Measurements from ENCODE around the gene RASIP1. TPM values are rescaled to one million over a fixed set of nuclear protein-coding genes. Genes with fewer than 3 reads are reported as not detected.
A peak's percentile ranks its signal among the peaks of the same experiment; 100 is the strongest.

Gene RASIP1
- polyA plus RNA-seq, 6 donors from 2014 or later: 0.48 TPM; not detected in 5

DNA sequence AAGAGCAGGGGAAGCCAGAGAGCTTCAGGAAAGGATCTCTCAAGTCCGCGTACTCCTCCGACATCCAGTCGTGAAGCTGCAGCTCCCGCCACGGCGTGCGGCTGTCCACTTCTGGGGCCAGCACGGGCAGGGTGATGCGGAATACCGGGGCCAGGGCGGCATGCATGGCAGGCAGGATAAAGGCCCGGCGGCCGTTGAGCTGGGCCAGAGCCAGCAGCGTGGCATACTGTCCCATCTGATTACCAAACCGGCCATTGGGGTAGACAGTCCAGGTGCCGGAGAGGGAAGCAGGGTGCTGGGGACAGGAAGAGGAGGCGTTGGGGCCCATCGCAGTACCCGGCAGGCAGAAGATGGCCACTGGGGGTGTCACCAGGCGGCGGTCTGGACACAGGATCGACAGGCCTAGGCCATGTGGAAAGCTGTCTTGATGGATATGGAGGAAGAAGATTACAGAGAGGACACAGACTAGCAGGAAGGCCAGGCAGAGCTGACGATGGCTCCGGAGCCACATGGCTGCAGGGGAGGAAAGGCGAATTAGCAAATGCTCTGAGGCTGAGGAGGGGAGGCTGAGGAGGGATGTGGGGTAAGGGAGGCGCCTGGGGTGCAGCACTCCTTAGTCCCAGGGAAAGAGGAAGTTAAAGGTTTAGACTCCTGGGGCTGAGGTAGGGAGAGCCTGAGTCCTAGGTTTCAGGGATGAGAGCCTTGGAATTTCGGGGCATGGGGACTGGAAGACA lies 10.5 kb upstream of the RASIP1 start:
- Mint-ChIP-seq H3K9me3 (peaks cover 0 to 4% (median 0%) of the 10 kb centered on the region in 7 donors), H3K27me3 (peaks cover 38 to 84% (median 59%) of the 10 kb centered on the region in 3 donors), H3K36me3 (peaks cover 0 to 6% of the 10 kb centered on the region in 2 donors), H3K27ac (no peak overlapping the region), H3K4me3 (peak overlapping the region in 7 of 8 donors; percentile 0 to 82 (median 46)), H3K4me1 (peaks cover 21 to 31% (median 30%) of the 10 kb centered on the region in 3 donors)
- DNase-seq: no peak
- no peak for ATAC-seq (ENCODE audit: low read depth in 2 of 2)

DNA sequence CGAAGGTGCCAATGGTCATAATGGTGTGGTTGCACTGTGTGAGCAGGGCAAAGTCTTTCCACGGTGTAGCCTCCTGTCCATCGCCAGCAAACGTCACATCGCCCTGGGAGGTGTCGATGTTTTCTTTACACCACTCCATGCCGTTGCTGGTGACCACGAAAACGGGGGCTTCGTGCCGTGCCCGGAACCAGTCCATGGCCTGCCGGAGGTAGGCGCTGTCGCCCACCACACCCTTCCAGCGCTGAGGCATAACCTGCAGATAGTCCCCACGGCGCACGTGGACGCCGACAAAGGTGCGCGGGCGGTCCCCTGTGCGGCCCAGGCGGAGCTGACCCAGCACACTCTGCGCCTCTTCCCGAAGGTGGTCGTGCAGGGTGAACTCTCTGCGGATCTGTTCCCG lies 9.9 kb upstream of the RASIP1 start:
- H3K27me3 Mint-ChIP-seq: peaks cover 44 to 84% (median 63%) of the 10 kb centered on the region in 3 donors

DNA sequence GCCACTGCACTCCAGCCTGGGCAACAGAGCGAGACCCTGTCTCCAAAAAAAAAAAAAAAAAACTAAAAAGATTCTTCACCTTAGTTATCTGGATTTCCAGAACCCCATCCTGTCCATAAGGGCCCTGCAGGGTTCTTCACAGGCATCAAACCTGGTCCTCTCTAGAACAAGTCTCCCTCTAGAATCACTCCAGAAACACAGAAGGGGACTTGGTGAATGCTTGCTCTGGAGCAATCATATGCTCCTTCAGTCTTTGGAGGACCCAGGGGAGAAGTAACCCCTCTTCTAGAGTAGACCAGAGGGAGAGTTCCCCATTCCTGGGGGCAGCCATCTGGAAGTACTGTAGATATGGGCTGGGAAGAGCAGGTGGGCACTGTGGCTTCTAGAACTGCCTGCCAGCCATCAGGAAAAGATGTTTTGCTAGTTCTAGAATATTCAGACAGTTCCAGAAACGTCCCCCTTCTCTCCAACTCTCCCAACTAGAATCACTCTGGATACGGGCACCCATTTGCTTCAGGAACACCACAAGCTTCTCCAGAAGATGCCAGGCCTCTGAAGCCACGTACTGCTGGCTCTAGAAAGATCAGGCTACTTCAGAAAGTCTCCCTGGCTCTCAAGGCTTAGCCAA lies 9.3 kb upstream of the RASIP1 start:
- H3K9me3 Mint-ChIP-seq: peaks cover 0 to 5% (median 0%) of the 10 kb centered on the region in 7 donors
- H3K4me3 Mint-ChIP-seq: peak overlapping the region in 3 of 8 donors; percentile 3 to 40 (median 37)
- ATAC-seq (ENCODE audit: low read depth in 2 of 2): no peak
- H3K27me3 Mint-ChIP-seq: peaks cover 50 to 84% (median 60%) of the 10 kb centered on the region in 3 donors
- H3K4me1 Mint-ChIP-seq: peaks cover 24 to 35% (median 30%) of the 10 kb centered on the region in 3 donors
- peaks cover 0 to 8% of the 10 kb centered on the region in 2 donors for H3K36me3 Mint-ChIP-seq
- no peak overlapping the region for H3K27ac Mint-ChIP-seq
- no peak for DNase-seq

More for the DNA sequence above, 9.9 kb upstream of the RASIP1 start:
- Mint-ChIP-seq H3K4me1 (peaks cover 24 to 35% (median 30%) of the 10 kb centered on the region in 3 donors), H3K36me3 (peaks cover 0 to 8% of the 10 kb centered on the region in 2 donors), H3K9me3 (peaks cover 0 to 4% (median 0%) of the 10 kb centered on the region in 7 donors), H3K4me3 (peak overlapping the region in 2 of 8 donors; percentile 3 to 46), H3K27ac (no peak overlapping the region)
- DNase-seq (no peak), ATAC-seq (ENCODE audit: low read depth in 2 of 2) (no peak)

DNA sequence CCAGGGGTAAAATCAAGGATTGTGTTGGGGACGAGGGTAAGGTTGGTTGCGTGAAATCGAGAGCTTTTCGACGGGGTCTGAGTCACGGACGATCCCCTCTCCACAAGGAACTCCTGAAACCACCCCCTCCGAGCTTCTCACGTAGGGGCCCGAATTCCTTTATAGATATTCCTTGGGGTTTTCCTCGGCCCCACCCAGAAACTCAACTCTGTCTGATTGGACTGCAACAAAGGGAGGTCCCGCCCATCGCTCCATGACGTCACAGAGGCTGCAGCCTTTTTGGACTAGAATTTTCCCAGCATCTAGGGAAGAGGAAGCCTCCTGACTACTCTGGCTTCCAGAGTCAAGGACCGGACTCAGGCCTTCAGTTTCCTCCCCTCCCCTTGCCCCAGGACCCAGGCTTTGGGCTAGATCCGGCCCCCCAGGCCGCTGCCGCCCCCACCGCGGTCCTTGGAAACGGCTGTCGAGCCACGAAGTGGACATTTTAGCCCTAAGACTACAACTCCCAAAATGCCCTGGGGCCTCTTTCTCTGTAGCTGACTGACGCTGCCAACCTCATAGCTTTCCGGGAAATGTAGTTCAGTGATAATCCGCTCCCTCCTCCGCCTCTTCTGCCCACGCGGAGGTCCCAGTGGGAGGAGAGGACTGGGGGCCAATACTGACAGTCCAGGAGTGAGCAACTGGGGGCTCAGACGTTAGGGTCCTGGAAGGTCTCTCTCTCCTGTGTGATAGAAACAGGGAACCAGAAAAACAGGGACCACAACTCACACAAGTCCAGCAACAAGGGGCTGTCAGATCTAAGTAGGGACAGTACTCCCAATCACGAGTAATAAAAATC lies 6.5 kb upstream of the RASIP1 start, which contains the start of gene IZUMO1:
Gene IZUMO1 (minus strand): TSS at position 172 of the 838 bp plus-strand sequence. CDS start 1,050 bp downstream, outside the sequence.
- Mint-ChIP-seq H3K4me1 (peaks cover 13 to 23% (median 14%) of the 10 kb centered on the region in 3 donors), H3K27ac (peak within 1 kb of the TSS in 1 of 6 donors; percentile 22), H3K9me3 (peaks cover 0 to 5% (median 0%) of the 10 kb centered on the region in 7 donors), H3K27me3 (peaks cover 42 to 79% (median 47%) of the 10 kb centered on the region in 3 donors), H3K36me3 (peaks cover 0 to 8% of the 10 kb centered on the region in 2 donors), H3K4me3 (peak within 1 kb of the TSS in 5 of 8 donors; percentile 20 to 75 (median 41))
- peak; percentile 77 to 78 for ATAC-seq (ENCODE audit: low read depth in 2 of 2)
- DNase-seq: peak; percentile 37

DNA sequence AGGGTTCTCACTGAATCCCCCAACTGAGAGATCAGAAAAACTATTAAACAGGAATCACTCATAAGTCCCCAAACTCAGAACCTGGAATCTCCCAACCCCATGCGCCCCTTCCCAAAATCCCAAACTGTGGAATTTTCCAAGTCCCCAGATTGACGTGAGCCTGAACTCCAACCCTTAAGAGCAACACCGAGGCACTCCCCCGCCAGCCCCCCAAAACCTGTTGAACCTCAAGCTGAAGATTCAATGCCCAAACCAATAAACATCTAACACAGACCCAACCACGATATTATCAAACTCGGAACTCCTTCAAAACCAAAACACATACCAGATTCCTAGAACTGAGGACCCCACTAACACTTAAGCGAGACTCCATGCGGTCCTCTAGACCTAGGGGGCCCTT lies 5.7 kb upstream of the RASIP1 start:
- H3K36me3 Mint-ChIP-seq: peaks cover 0 to 8% of the 10 kb centered on the region in 2 donors
- peaks cover 0 to 5% (median 3%) of the 10 kb centered on the region in 7 donors for H3K9me3 Mint-ChIP-seq
- DNase-seq (no peak), ATAC-seq (ENCODE audit: low read depth in 2 of 2) (no peak)
- H3K4me3 Mint-ChIP-seq: peak overlapping the region in 2 of 8 donors; percentile 22 to 36
- peaks cover 14 to 23% (median 18%) of the 10 kb centered on the region in 3 donors for H3K4me1 Mint-ChIP-seq
- peak overlapping the region in 1 of 6 donors; percentile 22 for H3K27ac Mint-ChIP-seq
- peaks cover 40 to 79% (median 42%) of the 10 kb centered on the region in 3 donors for H3K27me3 Mint-ChIP-seq

DNA sequence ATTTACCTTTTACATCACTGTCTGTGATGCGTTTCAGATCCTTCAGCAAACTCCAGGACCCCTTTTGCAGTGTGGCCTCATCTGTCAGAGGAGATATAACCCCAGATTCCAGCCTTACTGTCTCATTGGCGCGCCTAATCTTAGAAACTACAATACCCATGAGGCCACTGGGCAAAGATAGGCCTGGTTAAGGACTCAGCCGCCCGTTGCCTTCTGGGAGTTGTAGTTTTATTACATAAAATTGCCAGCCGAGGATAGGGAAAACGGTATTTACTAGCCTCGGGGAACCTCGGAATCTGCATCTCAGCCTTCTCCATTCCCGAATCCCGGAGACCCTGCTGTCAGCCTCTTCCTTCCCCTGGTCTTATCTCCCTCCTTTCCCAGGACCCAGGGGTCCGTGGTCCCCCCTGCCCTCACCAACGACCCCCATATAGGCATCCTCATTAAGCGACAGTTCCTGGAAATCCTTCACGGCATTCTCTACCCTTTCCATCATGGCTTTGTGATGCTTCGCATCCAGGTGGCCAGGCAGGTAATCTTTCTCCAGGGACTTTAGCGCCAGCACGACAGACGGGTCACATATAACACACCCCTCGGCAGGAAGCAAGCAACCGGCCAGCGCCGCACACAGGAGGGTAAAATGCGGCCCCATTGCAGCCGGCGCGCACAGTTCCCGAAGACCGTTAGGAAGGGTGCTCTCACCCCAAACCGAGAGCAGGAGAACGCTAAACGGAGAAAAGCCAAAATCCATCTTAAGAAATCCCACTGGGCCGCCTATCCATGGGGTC lies 5.0 kb upstream of the RASIP1 start:
- peaks cover 0 to 8% of the 10 kb centered on the region in 2 donors for H3K36me3 Mint-ChIP-seq
- no peak overlapping the region for H3K27ac Mint-ChIP-seq
- peaks cover 34 to 78% (median 41%) of the 10 kb centered on the region in 3 donors for H3K27me3 Mint-ChIP-seq
- peaks cover 11 to 25% (median 16%) of the 10 kb centered on the region in 3 donors for H3K4me1 Mint-ChIP-seq
- DNase-seq (peak; percentile 40), ATAC-seq (ENCODE audit: low read depth in 2 of 2) (peak; percentile 74 to 76)
- H3K4me3 Mint-ChIP-seq: peak overlapping the region in 1 of 8 donors; percentile 30
- peaks cover 0 to 5% (median 3%) of the 10 kb centered on the region in 7 donors for H3K9me3 Mint-ChIP-seq

DNA sequence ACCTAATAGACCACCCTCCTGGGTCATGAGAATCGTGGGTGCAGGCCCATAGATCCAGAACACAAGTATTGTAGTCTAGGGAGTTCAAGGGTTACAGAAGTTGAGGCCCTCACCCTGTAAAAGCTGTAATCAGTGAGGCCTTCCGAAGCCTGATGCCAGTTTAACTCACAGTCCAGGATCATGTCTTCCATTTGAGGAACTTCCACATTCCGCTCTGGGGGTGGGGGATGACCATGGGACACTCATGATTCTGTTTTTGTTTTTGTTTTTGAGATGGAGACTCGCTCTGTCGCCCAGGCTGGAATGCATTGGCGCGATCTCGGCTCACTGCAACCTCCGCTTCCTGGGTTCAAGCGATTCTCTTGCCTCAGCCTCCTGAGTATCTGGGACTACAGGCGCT lies 1.7 kb upstream of the RASIP1 start:
- Mint-ChIP-seq H3K36me3 (peaks cover 0 to 8% of the 10 kb centered on the region in 2 donors), H3K4me1 (peaks cover 15 to 35% (median 18%) of the 10 kb centered on the region in 3 donors), H3K4me3 (peak overlapping the region in 2 of 8 donors; percentile 15 to 78), H3K9me3 (peaks cover 0 to 5% (median 4%) of the 10 kb centered on the region in 7 donors), H3K27me3 (peaks cover 26 to 63% (median 30%) of the 10 kb centered on the region in 3 donors), H3K27ac (no peak overlapping the region)
- no peak for DNase-seq
- ATAC-seq (ENCODE audit: low read depth in 2 of 2): no peak

DNA sequence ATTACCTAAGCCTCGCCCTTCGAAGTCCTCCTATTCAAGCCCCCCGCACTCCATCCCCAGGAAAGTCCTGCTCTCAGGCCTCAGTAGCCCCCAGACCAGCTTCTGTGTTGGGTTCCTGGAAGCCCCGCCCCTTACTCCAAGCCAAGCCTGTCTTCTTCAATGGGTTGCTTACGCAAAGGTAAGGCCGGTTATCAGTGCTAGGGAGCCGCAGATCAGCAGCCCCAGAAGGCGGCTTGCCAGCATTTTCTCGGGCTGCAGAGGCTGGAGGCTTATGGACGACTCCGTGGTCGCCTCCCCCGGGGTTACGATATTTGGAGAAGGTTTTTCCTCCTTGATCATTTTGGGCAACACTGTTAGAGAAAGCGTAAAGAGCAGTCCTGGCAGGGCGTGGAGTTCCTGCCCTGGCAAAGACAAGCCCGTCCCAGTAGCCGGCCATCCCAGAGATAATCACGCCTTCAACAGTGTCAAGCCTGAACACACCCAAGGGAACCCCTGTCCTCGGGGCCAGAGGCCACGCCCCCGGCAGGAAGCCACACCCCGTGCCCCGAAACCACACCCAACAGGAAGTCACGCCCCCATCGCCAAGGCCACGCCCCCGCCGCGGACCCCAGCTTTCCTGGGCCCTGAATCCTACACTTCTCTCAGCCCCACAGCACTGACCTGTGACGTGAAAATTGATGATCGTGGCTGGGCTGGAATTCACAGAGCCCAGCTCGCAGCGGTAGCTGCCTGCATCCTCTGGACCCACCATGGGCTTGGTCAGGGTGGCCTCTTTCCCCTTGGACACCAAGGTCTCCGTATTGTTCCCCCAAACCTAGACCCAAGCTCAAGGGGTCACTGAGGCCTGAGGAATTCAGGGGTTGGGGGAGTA lies 954 bp upstream of the RASIP1 start:
- no peak for DNase-seq
- peak overlapping the region in 5 of 8 donors; percentile 12 to 78 (median 54) for H3K4me3 Mint-ChIP-seq

DNA sequence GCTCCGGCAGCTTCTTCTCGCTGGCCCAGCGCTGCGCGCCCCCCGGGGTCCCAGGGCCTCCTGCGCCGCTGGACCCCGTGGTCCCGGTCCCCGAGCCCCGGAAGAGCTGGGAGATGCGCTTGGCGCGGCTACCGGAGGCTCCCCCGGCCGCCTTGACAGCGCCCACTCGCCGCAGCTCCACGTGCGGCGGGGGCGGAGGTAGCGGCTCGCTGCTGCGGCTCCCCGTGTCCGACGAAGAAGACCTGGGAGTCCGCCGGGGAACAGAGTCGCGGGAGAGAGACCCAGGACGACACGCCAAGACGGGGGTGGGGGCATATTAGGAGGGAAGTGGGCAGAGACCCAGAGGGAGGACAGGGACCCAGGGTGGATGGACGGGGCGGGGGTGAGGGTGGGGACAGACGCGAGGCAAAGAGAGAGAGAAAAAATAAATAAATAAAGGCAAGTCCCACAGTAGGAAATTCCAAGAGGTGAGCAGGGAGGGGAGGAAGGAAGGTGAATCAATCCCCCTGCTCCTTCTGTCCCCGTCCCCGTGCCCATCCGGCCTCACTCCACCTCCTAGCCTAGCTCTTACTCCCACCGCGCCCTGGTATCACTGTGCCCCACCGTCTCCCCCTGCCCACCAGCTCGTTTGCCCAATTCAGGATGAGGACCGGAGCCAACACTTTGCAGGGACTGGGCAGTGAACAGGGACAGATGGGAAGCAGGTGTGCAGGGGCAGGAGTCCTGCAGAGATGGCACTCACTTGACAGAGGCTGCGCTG lies 826 bp downstream of the RASIP1 start:
- Mint-ChIP-seq H3K4me3 (peak overlapping the region in 7 of 8 donors; percentile 3 to 88 (median 38)), H3K27me3 (peaks cover 10 to 38% (median 14%) of the 10 kb centered on the region in 3 donors), H3K4me1 (peaks cover 8 to 19% (median 16%) of the 10 kb centered on the region in 3 donors), H3K9me3 (peaks cover 0 to 5% (median 0%) of the 10 kb centered on the region in 7 donors), H3K36me3 (no peaks in the 10 kb centered on the region), H3K27ac (no peak overlapping the region)
- DNase-seq (no peak), ATAC-seq (ENCODE audit: low read depth in 2 of 2) (peak; percentile 2 to 3)

More for the DNA sequence above, 954 bp upstream of the RASIP1 start:
- Mint-ChIP-seq H3K27me3 (peaks cover 23 to 55% (median 30%) of the 10 kb centered on the region in 3 donors), H3K27ac (peak overlapping the region in 1 of 6 donors; percentile 12), H3K9me3 (peaks cover 0 to 5% (median 4%) of the 10 kb centered on the region in 7 donors), H3K4me1 (peaks cover 15 to 28% (median 16%) of the 10 kb centered on the region in 3 donors), H3K36me3 (peaks cover 0 to 6% of the 10 kb centered on the region in 2 donors)
- no peak for ATAC-seq (ENCODE audit: low read depth in 2 of 2)

DNA sequence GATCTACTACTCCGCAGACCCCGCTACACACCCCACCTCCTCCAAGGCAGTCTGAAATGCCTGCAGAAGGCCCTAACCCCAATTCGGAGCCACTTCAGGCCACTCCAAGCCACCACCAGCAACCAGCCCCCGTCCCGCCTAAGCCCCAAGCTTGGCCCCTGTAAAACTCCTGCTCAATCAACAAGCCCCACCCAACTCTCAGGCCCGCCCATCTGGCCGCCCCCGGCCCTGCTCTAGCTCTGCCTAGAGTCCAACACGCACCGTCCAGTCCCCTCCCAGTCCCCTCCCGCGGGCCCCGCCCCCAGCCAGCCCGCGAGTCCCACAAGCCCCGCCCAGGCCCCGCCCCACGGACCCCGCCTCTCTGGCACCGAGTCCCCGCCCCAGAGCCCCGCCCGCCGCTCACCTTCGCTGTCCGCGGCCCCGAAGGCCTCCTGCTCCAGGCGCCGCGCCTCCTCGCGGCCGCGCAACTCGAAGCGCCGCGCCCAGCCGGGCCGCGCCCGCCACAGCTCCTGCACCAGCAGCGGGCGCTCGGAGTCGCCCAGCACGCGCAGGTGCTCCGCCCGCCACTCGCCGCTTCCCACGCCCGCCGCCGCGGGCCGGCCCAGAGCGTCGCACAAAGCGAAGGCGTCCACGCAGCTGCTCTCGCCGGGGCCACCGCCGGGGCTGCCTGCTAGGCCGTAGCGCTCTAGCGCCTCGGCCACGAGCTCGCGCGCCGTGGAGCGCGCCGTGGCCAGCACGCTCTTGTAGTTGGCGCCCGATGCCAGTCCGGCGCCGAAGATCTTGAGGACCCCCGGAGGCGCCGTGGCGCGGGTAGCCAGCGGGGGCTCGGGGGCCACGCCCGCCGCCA lies 1.6 kb downstream of the RASIP1 start:
- ATAC-seq (ENCODE audit: low read depth in 2 of 2) (peak; percentile 87 to 90), DNase-seq (peak; percentile 80)
- Mint-ChIP-seq H3K9me3 (peaks cover 0 to 5% (median 0%) of the 10 kb centered on the region in 7 donors), H3K4me3 (peak overlapping the region; percentile 65 to 84 (median 68)), H3K36me3 (no peaks in the 10 kb centered on the region), H3K27me3 (peaks cover 7 to 30% (median 10%) of the 10 kb centered on the region in 3 donors), H3K27ac (peak overlapping the region in 2 of 6 donors; percentile 39 to 49), H3K4me1 (peaks cover 8 to 19% (median 16%) of the 10 kb centered on the region in 3 donors)
